Upper lobe of left lung (tissue), 6 donors: ENCODE measurements around the gene B3GNT2. TPM values are rescaled to one million over a fixed set of nuclear protein-coding genes. Genes with fewer than 3 reads are reported as not detected.

Source experiments
- ATAC-seq, 2 donors: fragments of 200-7000 bp; cut with Tn5 transposase; one replicate each; pipeline ENCODE4 v1.9.1; 2022; ENCODE audit warnings: mild to moderate bottlenecking in 2 of 2, moderate library complexity in 2 of 2; ENCODE audit not compliant: low FRiP score in 2 of 2
- DNase-seq, 2 donors: peaks; one replicate each; pipeline ENCODE4 v3.0.0-alpha.2; 2019 to 2020
- H3K27ac ChIP-seq, 4 donors: fragments of 200-600 bp; sonication (generic); one replicate each; pipeline ENCODE4 v1.5.1; 2016 to 2019
- H3K27me3 ChIP-seq, 4 donors: fragments of 200-600 bp; sonication (generic); one replicate each; pipeline ENCODE4 v1.5.1; 2017 to 2019
- H3K36me3 ChIP-seq, 4 donors: fragments of 200-600 bp; sonication (generic); one replicate each; pipeline ENCODE4 v1.5.1; 2016 to 2019
- H3K4me1 ChIP-seq, 4 donors: fragments of 200-600 bp; sonication (generic); one replicate each; pipeline ENCODE4 v1.5.1; 2018 to 2019
- H3K4me3 ChIP-seq, 4 donors: fragments of 200-600 bp; sonication (generic); one replicate each; pipeline ENCODE4 v1.5.1; 2017 to 2019; ENCODE audit warnings: mild to moderate bottlenecking in 2 of 4, moderate library complexity in 1 of 4
- H3K9me3 ChIP-seq, 4 donors: fragments of 200-600 bp; sonication (generic); one replicate each; pipeline ENCODE4 v1.5.1; 2018 to 2019
- EP300 ChIP-seq, 4 donors: sonication (generic); formaldehyde crosslinking; IDR thresholded peaks; one replicate each; pipeline ENCODE4 v1.5.1; 2017; ENCODE audit warnings: antibody characterized with exemption in 4 of 4, control low read depth in 2 of 4
- POLR2A ChIP-seq, 4 donors: fragments of 450-650 bp; IDR thresholded peaks; one replicate each; pipeline ENCODE4 v1.5.1; 2016 to 2017; ENCODE audit warnings: antibody characterized with exemption in 4 of 4, mild to moderate bottlenecking in 2 of 4
- POLR2AphosphoS5 ChIP-seq, 2 donors: sonication (generic); formaldehyde crosslinking; IDR thresholded peaks; one replicate each; pipeline ENCODE4 v1.5.1; 2017; ENCODE audit warnings: antibody characterized with exemption in 2 of 2
- WGBS, 2 donors: methylation state at CpG; one replicate each; pipeline ENCODE4 v1.1.5; 2017 to 2018; 5-methylcytosine and 5-hydroxymethylcytosine counted together
- total RNA-seq, 6 donors: library from RNA; depleted of rRNA in 4 of 6; stranded (reverse); fragments of >200 nt in 4 of 6; gene quantifications; one replicate each; pipeline versions ENCODE4 v1.1.0 to v1.2.1, GENCODE V29; 2016 to 2021
- TF ChIP-seq, protein P1 (sequence below), 6 experiments: fragments of 450-650 bp in 4 of 6; fragments of 200-600 bp in 2 of 6; sonication (generic) in 2 of 6; IDR thresholded peaks; one replicate each; pipeline ENCODE4 v1.5.1; 2016 to 2019; ENCODE audit warnings: antibody characterized with exemption in 6 of 6
- donor health status: DM: no; HTN: no; CAD: no; lungs with moderate emphysema.
- donor health status: DM: no; HTN: yes; CAD: no; lungs with severe emphysema.

Gene B3GNT2
- total RNA-seq, 6 donors from 2014 or later, result 23.0 to 57.6 (median 37.4) TPM

DNA sequence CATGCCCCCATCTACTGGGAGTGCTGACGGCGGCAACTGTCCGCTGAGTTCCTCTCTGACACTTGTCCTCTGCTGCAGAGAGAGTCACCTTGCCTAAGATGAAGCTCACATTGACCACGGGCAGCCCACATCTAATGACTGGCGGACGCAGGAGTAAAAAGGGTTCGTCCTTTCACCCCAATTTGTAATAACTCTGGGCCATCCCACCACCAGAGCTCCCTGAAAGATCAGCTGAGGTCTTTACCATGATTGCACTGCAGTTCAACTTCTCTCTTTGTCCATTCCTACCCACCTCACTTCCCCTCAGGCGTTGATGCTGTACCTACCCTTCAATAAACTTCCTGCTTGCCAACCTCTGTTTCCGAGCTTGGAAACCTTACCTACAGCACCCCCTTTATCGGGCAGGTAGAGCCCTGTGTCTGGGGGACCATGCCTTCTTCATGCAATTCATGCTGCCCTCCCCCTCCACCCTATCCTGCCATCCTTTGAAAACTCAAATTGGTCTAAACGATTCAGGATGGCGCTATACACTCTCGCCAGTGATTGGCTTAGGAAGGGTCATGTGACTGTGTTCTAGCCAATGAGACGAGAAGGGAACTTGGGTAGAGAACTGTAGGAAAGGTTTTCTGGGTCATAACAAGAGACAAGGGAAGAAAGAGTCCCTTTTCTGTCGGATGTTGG is 10.3 kb upstream of the B3GNT2 start:
- H3K4me3 ChIP-seq, result no peak overlapping the region
- WGBS, 2 donors, result 79 to 93% methylated on average over 15 of the region's 15 CpGs
- DNase-seq, result no peak
- no peaks in the 10 kb centered on the region for H3K27me3 ChIP-seq
- peaks cover 0 to 10% (median 7%) of the 10 kb centered on the region in 4 donors for H3K4me1 ChIP-seq
- TF ChIP-seq POLR2A (IDR thresholded peaks at IDR 0.05), result no peak
- TF ChIP-seq, protein P1, sequence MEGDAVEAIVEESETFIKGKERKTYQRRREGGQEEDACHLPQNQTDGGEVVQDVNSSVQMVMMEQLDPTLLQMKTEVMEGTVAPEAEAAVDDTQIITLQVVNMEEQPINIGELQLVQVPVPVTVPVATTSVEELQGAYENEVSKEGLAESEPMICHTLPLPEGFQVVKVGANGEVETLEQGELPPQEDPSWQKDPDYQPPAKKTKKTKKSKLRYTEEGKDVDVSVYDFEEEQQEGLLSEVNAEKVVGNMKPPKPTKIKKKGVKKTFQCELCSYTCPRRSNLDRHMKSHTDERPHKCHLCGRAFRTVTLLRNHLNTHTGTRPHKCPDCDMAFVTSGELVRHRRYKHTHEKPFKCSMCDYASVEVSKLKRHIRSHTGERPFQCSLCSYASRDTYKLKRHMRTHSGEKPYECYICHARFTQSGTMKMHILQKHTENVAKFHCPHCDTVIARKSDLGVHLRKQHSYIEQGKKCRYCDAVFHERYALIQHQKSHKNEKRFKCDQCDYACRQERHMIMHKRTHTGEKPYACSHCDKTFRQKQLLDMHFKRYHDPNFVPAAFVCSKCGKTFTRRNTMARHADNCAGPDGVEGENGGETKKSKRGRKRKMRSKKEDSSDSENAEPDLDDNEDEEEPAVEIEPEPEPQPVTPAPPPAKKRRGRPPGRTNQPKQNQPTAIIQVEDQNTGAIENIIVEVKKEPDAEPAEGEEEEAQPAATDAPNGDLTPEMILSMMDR (IDR thresholded peaks at IDR 0.05), result no peak
- no peak for TF ChIP-seq POLR2AphosphoS5 (IDR thresholded peaks at IDR 0.05)
- TF ChIP-seq EP300 (IDR thresholded peaks at IDR 0.05), result no peak
- no peaks in the 10 kb centered on the region for H3K9me3 ChIP-seq
- H3K36me3 ChIP-seq, result no peaks in the 10 kb centered on the region
- no peak overlapping the region for H3K27ac ChIP-seq
- ATAC-seq, result no peak

DNA sequence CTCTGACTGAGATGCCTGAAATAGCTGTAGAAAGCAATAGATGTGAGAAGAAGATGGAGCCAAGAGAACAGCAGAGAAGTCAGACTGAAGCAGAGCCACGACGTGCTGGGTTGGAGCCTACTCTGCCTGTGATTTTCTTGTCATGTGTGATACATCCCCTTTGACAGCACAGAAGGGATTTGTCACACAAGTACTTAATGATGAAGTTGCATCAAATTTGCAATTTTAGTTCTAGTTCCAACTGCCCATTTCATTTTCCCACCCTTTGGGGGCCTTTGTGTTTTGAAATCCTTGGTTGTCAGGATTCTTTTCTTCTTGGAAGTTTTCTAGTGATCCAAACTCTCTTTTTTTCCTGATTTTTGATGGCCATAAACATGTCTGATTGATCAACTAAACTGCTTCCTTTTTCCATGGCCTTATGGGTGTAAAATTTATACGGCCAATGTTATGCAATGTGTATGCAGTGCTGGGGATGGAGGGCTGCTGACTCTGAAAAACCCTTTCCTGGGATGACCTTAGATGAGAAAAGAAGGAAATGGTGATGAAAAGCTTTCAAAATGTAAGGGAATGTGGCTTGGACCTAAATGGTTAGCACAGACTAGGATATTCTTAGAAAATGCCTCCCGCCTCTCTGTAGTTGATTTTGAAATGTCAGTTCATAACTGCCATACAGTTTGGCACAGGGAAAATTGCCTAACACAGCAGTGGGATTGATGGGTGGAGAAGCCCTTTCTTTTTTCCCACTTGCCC is 9.6 kb upstream of the B3GNT2 start:
- TF ChIP-seq, protein P1 (IDR thresholded peaks at IDR 0.05), result no peak
- TF ChIP-seq POLR2A (IDR thresholded peaks at IDR 0.05), result no peak
- TF ChIP-seq EP300 (IDR thresholded peaks at IDR 0.05), result no peak
- TF ChIP-seq POLR2AphosphoS5 (IDR thresholded peaks at IDR 0.05), result no peak
- Histone ChIP-seq H3K36me3 (no peaks in the 10 kb centered on the region), H3K4me3 (no peak overlapping the region), H3K27me3 (no peaks in the 10 kb centered on the region), H3K27ac (peak overlapping the region in 1 of 4 donors; percentile 16), H3K4me1 (peaks cover 0 to 10% (median 7%) of the 10 kb centered on the region in 4 donors), H3K9me3 (no peaks in the 10 kb centered on the region)
- ATAC-seq, result peak in 1 of 2 donors; percentile 75
- WGBS, 2 donors, result 67 to 70% methylated on average over 4 of the region's 4 CpGs
- DNase-seq, result no peak

DNA sequence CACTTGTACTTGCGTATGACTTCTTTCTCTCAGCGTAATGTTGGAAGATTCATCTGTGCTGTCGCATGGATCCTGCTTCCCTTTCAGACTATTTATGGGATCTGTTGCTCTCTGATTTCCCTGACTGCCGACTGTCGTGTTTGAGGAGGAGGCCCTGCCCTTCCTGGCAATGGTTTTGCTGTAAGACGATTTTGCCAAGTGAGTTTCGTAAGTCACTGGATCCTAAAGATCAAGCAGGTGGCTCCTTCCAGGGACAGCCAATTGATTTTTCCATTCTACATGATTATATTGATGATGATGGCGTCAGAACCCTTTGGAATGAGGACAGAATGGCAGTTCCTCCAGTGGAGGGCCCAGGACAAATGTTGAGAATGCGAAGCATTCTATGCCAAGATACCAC is 8.7 kb upstream of the B3GNT2 start:
- peak in 1 of 2 donors; percentile 34 for ATAC-seq
- Histone ChIP-seq H3K27ac (no peak overlapping the region), H3K4me1 (peaks cover 0 to 10% (median 7%) of the 10 kb centered on the region in 4 donors), H3K4me3 (no peak overlapping the region), H3K27me3 (no peaks in the 10 kb centered on the region), H3K9me3 (no peaks in the 10 kb centered on the region), H3K36me3 (no peaks in the 10 kb centered on the region)
- TF ChIP-seq, protein P1 (IDR thresholded peaks at IDR 0.05), result no peak
- TF ChIP-seq POLR2A (IDR thresholded peaks at IDR 0.05) (no peak), POLR2AphosphoS5 (IDR thresholded peaks at IDR 0.05) (no peak), EP300 (IDR thresholded peaks at IDR 0.05) (no peak)
- DNase-seq, result no peak
- 58 to 65% methylated on average over 9 of the region's 9 CpGs for WGBS, 2 donors

DNA sequence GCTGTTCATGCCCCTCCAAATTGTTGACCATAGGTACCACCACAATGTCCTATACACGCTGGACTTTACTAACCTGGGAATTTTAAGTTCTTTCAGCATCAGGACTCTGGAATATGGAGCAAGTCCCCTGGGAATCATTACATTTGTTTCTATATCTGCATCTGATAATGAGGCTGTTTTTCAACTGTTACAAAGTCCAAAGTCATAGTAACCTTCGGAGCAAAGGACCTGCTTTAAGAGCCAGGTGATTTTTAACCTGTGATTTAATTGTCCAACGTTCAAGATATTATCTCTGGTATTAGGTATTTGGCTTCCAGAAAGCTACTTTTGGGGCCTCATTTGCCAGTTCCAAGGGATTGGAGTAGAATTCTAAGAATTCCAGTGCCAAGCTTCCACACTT is 7.5 kb upstream of the B3GNT2 start:
- no peaks in the 10 kb centered on the region for H3K36me3 ChIP-seq
- TF ChIP-seq, protein P1 (IDR thresholded peaks at IDR 0.05), result no peak
- no peak for TF ChIP-seq POLR2A (IDR thresholded peaks at IDR 0.05)
- TF ChIP-seq POLR2AphosphoS5 (IDR thresholded peaks at IDR 0.05), result no peak
- TF ChIP-seq EP300 (IDR thresholded peaks at IDR 0.05), result no peak
- no peaks in the 10 kb centered on the region for H3K27me3 ChIP-seq
- ATAC-seq (no peak), DNase-seq (no peak)
- H3K9me3 ChIP-seq, result no peaks in the 10 kb centered on the region
- peaks cover 0 to 10% (median 7%) of the 10 kb centered on the region in 4 donors for H3K4me1 ChIP-seq
- WGBS, 2 donors, result 82 to 86% methylated on average over 3 of the region's 3 CpGs
- no peak overlapping the region for H3K27ac ChIP-seq
- no peak overlapping the region for H3K4me3 ChIP-seq
